ENCODE data around the gene CLINT1. TPM values are rescaled to one million over a fixed set of nuclear protein-coding genes. Genes with fewer than 3 reads are reported as not detected.
A peak's percentile ranks its signal among the peaks of the same experiment; 100 is the strongest.

Gene CLINT1
- total and polyA plus RNA-seq, 3 experiments from 2014 or later: 72.3 to 91.1 (median 73.1) TPM

- H3K27ac Mint-ChIP-seq: peak overlapping the region in 1 of 8 donors; percentile 23
- POLR2A ChIA-PET: no interaction called here
- H3K4me3 ChIP-seq (ENCODE audit: low read length): no peak overlapping the region
- no peaks in the 10 kb centered on the region for H3K9me3 Mint-ChIP-seq
- no peaks in the 10 kb centered on the region for H3K27me3 ChIP-seq (ENCODE audit: insufficient read depth, low read length, poor library complexity, severe bottlenecking)
- peaks cover 14% of the 10 kb centered on the region for H3K4me1 ChIP-seq (ENCODE audit: insufficient read depth, low read length)
- no peak overlapping the region for H3K27ac ChIP-seq (ENCODE audit: low read depth, low read length)
- peaks cover 0 to 2% of the 10 kb centered on the region in 2 donors for H3K27me3 Mint-ChIP-seq
- H3K4me3 Mint-ChIP-seq: peak overlapping the region in 1 of 7 donors; percentile 23
- peaks cover 21 to 33% (median 29%) of the 10 kb centered on the region in 3 donors for H3K4me1 Mint-ChIP-seq
- H3K36me3 ChIP-seq (ENCODE audit: insufficient read depth, low read length): no peaks in the 10 kb centered on the region
- DNase-seq: no peak
- peaks cover 0 to 12% (median 3%) of the 10 kb centered on the region in 3 donors for H3K36me3 Mint-ChIP-seq
- CTCF ChIA-PET: interaction anchor here (0.8 kb wide), 1 partner anchor 316 kb away, joined by 3 read pairs; no protein-coding TSS in a partner anchor
- no peaks in the 10 kb centered on the region for H3K9me3 ChIP-seq (ENCODE audit: low read length)
Measured at GRCh38 chr5:157747173-157747740, 111.7 kb downstream of the CLINT1 start.

- Histone ChIP-seq H3K27me3 (ENCODE audit: insufficient read depth, low read length, poor library complexity, severe bottlenecking) (no peaks in the 10 kb centered on the region), H3K36me3 (ENCODE audit: insufficient read depth, low read length) (no peaks in the 10 kb centered on the region), H3K27ac (ENCODE audit: low read depth, low read length) (no peak overlapping the region), H3K4me3 (ENCODE audit: low read length) (no peak overlapping the region), H3K4me1 (ENCODE audit: insufficient read depth, low read length) (peaks cover 14% of the 10 kb centered on the region), H3K9me3 (ENCODE audit: low read length) (no peaks in the 10 kb centered on the region)
- Mint-ChIP-seq H3K9me3 (no peaks in the 10 kb centered on the region), H3K36me3 (peaks cover 0 to 3% (median 1%) of the 10 kb centered on the region in 3 donors), H3K27me3 (peaks cover 0 to 2% of the 10 kb centered on the region in 2 donors), H3K27ac (peak overlapping the region in 3 of 8 donors; percentile 22 to 54 (median 24)), H3K4me3 (peak overlapping the region; percentile 79 to 94 (median 91)), H3K4me1 (peaks cover 23 to 33% (median 29%) of the 10 kb centered on the region in 3 donors)
- no peak for DNase-seq
- POLR2A ChIA-PET: no interaction called here
- CTCF ChIA-PET: no interaction called here
Measured at GRCh38 chr5:157745041-157745456, 113.9 kb downstream of the CLINT1 start.

- H3K27me3 ChIP-seq (ENCODE audit: insufficient read depth, low read length, poor library complexity, severe bottlenecking): no peaks in the 10 kb centered on the region
- peak in 2 of 5 donors; percentile 6 to 10 for DNase-seq
- CTCF ChIA-PET: interaction anchor here (0.7 to 3.4 kb wide), 35 partner anchors 9 to 421 kb away, joined by 3 to 51 read pairs (median 4); partner anchors contain the start of genes C5orf52, SOX30 and THG1L
- Mint-ChIP-seq H3K4me1 (peaks cover 23 to 33% (median 29%) of the 10 kb centered on the region in 3 donors), H3K9me3 (no peaks in the 10 kb centered on the region), H3K27ac (peak overlapping the region; percentile 22 to 92 (median 86)), H3K36me3 (peaks cover 0 to 8% (median 0%) of the 10 kb centered on the region in 3 donors), H3K4me3 (peak overlapping the region; percentile 79 to 94 (median 91)), H3K27me3 (peaks cover 0 to 2% of the 10 kb centered on the region in 2 donors)
- peaks cover 2% of the 10 kb centered on the region for H3K36me3 ChIP-seq (ENCODE audit: insufficient read depth, low read length)
- H3K4me3 ChIP-seq (ENCODE audit: low read length): peak overlapping the region; percentile 66
- peaks cover 14% of the 10 kb centered on the region for H3K4me1 ChIP-seq (ENCODE audit: insufficient read depth, low read length)
- no peaks in the 10 kb centered on the region for H3K9me3 ChIP-seq (ENCODE audit: low read length)
- POLR2A ChIA-PET: interaction anchor here (0.9 kb wide), 1 partner anchor 13 kb away, joined by 3 read pairs; the partner anchor contains the start of gene THG1L
- H3K27ac ChIP-seq (ENCODE audit: low read depth, low read length): no peak overlapping the region
Measured at GRCh38 chr5:157744051-157745011, 114.6 kb downstream of the CLINT1 start.

GRCh38 chr5:157743163-157744050 lies 115.5 kb downstream of the CLINT1 start, which contains the start of gene LSM11:
TSS of gene LSM11 (plus strand) at chr5:157743712. CDS start at chr5:157743751, 39 bp downstream.
- Histone ChIP-seq H3K9me3 (ENCODE audit: low read length) (no peaks in the 10 kb centered on the region), H3K4me3 (ENCODE audit: low read length) (peak within 1 kb of the TSS; percentile 66), H3K27me3 (ENCODE audit: insufficient read depth, low read length, poor library complexity, severe bottlenecking) (no peaks in the 10 kb centered on the region), H3K27ac (ENCODE audit: low read depth, low read length) (no peak within 1 kb of the TSS), H3K4me1 (ENCODE audit: insufficient read depth, low read length) (peaks cover 14% of the 10 kb centered on the region), H3K36me3 (ENCODE audit: insufficient read depth, low read length) (peaks cover 5% of the 10 kb centered on the region)
- Mint-ChIP-seq H3K27me3 (peaks cover 0 to 2% of the 10 kb centered on the region in 2 donors), H3K4me3 (peak within 1 kb of the TSS; percentile 87 to 95 (median 94)), H3K9me3 (no peaks in the 10 kb centered on the region), H3K27ac (peak within 1 kb of the TSS; percentile 64 to 92 (median 86)), H3K4me1 (peaks cover 23 to 33% (median 26%) of the 10 kb centered on the region in 3 donors), H3K36me3 (peaks cover 0 to 13% (median 0%) of the 10 kb centered on the region in 3 donors)
- DNase-seq: peak; percentile 86 to 90 (median 87)
- POLR2A ChIA-PET: interaction anchor here (0.7 to 0.9 kb wide), 2 partner anchors 12 kb away, joined by 3 to 5 read pairs; partner anchors contain the start of gene THG1L
- CTCF ChIA-PET: interaction anchor here (0.6 to 3.4 kb wide), 61 partner anchors 9 to 601 kb away, joined by 3 to 51 read pairs (median 4); partner anchors contain the start of genes C5orf52, MED7, SOX30 and THG1L

GRCh38 chr5:157741131-157741530 lies 117.8 kb downstream of the CLINT1 start:
- H3K27me3 Mint-ChIP-seq: peaks cover 0 to 2% of the 10 kb centered on the region in 2 donors
- no peaks in the 10 kb centered on the region for H3K9me3 ChIP-seq (ENCODE audit: low read length)
- H3K9me3 Mint-ChIP-seq: no peaks in the 10 kb centered on the region
- no peak for DNase-seq
- peaks cover 14% of the 10 kb centered on the region for H3K4me1 ChIP-seq (ENCODE audit: insufficient read depth, low read length)
- H3K27ac Mint-ChIP-seq: no peak overlapping the region
- no peak overlapping the region for H3K4me3 Mint-ChIP-seq
- no peaks in the 10 kb centered on the region for H3K27me3 ChIP-seq (ENCODE audit: insufficient read depth, low read length, poor library complexity, severe bottlenecking)
- peaks cover 5% of the 10 kb centered on the region for H3K36me3 ChIP-seq (ENCODE audit: insufficient read depth, low read length)
- H3K4me1 Mint-ChIP-seq: peaks cover 23 to 28% (median 25%) of the 10 kb centered on the region in 3 donors
- peaks cover 0 to 28% (median 6%) of the 10 kb centered on the region in 3 donors for H3K36me3 Mint-ChIP-seq
- POLR2A ChIA-PET: interaction anchor here (0.6 kb wide), 1 partner anchor 62 kb away, joined by 4 read pairs; no protein-coding TSS in a partner anchor
- CTCF ChIA-PET: interaction anchor here (0.6 to 3.4 kb wide), 3 partner anchors 9 to 395 kb away, joined by 3 to 51 read pairs (median 3); partner anchors contain the start of gene THG1L
- H3K27ac ChIP-seq (ENCODE audit: low read depth, low read length): no peak overlapping the region
- no peak overlapping the region for H3K4me3 ChIP-seq (ENCODE audit: low read length)

- Mint-ChIP-seq H3K4me3 (peak overlapping the region in 2 of 7 donors; percentile 8 to 87), H3K4me1 (peaks cover 18 to 19% (median 19%) of the 10 kb centered on the region in 3 donors), H3K9me3 (no peaks in the 10 kb centered on the region), H3K27ac (peak overlapping the region in 3 of 8 donors; percentile 9 to 37 (median 12)), H3K36me3 (peaks cover 0 to 35% (median 6%) of the 10 kb centered on the region in 3 donors), H3K27me3 (peaks cover 0 to 2% of the 10 kb centered on the region in 2 donors)
- DNase-seq: no peak
- Histone ChIP-seq H3K27ac (ENCODE audit: low read depth, low read length) (no peak overlapping the region), H3K9me3 (ENCODE audit: low read length) (no peaks in the 10 kb centered on the region), H3K4me3 (ENCODE audit: low read length) (no peak overlapping the region), H3K36me3 (ENCODE audit: insufficient read depth, low read length) (peaks cover 5% of the 10 kb centered on the region), H3K4me1 (ENCODE audit: insufficient read depth, low read length) (peaks cover 14% of the 10 kb centered on the region), H3K27me3 (ENCODE audit: insufficient read depth, low read length, poor library complexity, severe bottlenecking) (no peaks in the 10 kb centered on the region)
- ChIA-PET CTCF (no interaction called here), POLR2A (no interaction called here)
Measured at GRCh38 chr5:157740229-157740610, 118.7 kb downstream of the CLINT1 start.

Measured in CD8-positive, alpha-beta memory T cell (primary cell).